Measurements from ENCODE around the gene HK2.
"Not testable (repeated sequence)": the region's sequence is repeated elsewhere in the genome, so short reads cannot be mapped to it uniquely, and the experiment has no call there.

Gene HK2

GRCh38 chr2:74833418-74834233 is at the start of gene HK2:
TSS of gene HK2 (plus strand) at chr2:74834127. CDS start at chr2:74834581, 454 bp downstream.
- DNase-seq (ENCODE audit: low read depth, low spot score): peak; percentile 95

GRCh38 chr2:74789271-74789670 is 44.7 kb upstream of the HK2 start:
- no peak for DNase-seq (ENCODE audit: low read depth, low spot score)

GRCh38 chr2:74792282-74792681 is 41.6 kb upstream of the HK2 start:
- DNase-seq (ENCODE audit: low read depth, low spot score): no peak

GRCh38 chr2:74794878-74795277 is 39.0 kb upstream of the HK2 start:
- not testable (repeated sequence) for DNase-seq (ENCODE audit: low read depth, low spot score)

GRCh38 chr2:74806355-74806839 is 27.5 kb upstream of the HK2 start:
- DNase-seq (ENCODE audit: low read depth, low spot score): no peak

GRCh38 chr2:74806920-74807319 is 27.0 kb upstream of the HK2 start:
- no peak for DNase-seq (ENCODE audit: low read depth, low spot score)

GRCh38 chr2:74812787-74813590 is 20.9 kb upstream of the HK2 start:
- DNase-seq (ENCODE audit: low read depth, low spot score): no peak

GRCh38 chr2:74814102-74814501 is 19.8 kb upstream of the HK2 start:
- no peak for DNase-seq (ENCODE audit: low read depth, low spot score)

GRCh38 chr2:74815941-74816340 is 18.0 kb upstream of the HK2 start:
- DNase-seq (ENCODE audit: low read depth, low spot score): peak; percentile 49

- no peak for DNase-seq (ENCODE audit: low read depth, low spot score)
Measured at GRCh38 chr2:74816540-74817303, 17.2 kb upstream of the HK2 start.

GRCh38 chr2:74817304-74817675 is 16.6 kb upstream of the HK2 start:
- no peak for DNase-seq (ENCODE audit: low read depth, low spot score)

- no peak for DNase-seq (ENCODE audit: low read depth, low spot score)
Measured at GRCh38 chr2:74819702-74820101, 14.2 kb upstream of the HK2 start.

- DNase-seq (ENCODE audit: low read depth, low spot score): no peak
Measured at GRCh38 chr2:74821177-74822126, 12.5 kb upstream of the HK2 start.

GRCh38 chr2:74822771-74823566 is 11.0 kb upstream of the HK2 start:
- no peak for DNase-seq (ENCODE audit: low read depth, low spot score)

GRCh38 chr2:74824679-74825078 is 9.2 kb upstream of the HK2 start:
- no peak for DNase-seq (ENCODE audit: low read depth, low spot score)

GRCh38 chr2:74828543-74828942 is 5.4 kb upstream of the HK2 start:
- no peak for DNase-seq (ENCODE audit: low read depth, low spot score)

- DNase-seq (ENCODE audit: low read depth, low spot score): no peak
Measured at GRCh38 chr2:74831693-74832530, 2.0 kb upstream of the HK2 start.

GRCh38 chr2:74834234-74834791 is 386 bp downstream of the HK2 start:
- DNase-seq (ENCODE audit: low read depth, low spot score): peak; percentile 59
